Ishikawa (cell line): Measurements from ENCODE around the gene ACER3.
A peak's percentile ranks its signal among the peaks of the same experiment; 100 is the strongest.

Experiments used
- CEBPB ChIP-seq: IDR thresholded peaks from 2 replicates; pipeline ENCODE4 v1.6.1; 2012
- CREB1 ChIP-seq: IDR thresholded peaks from 2 replicates; pipeline ENCODE4 v1.6.1; 2012; ENCODE audit warnings: low read depth
- EGR1 ChIP-seq: IDR thresholded peaks from 2 replicates; pipeline ENCODE4 v1.6.1; 2012
- EP300 ChIP-seq: IDR thresholded peaks from 2 replicates; pipeline ENCODE4 v1.6.1; 2012; ENCODE audit warnings: borderline replicate concordance
- FOXM1 ChIP-seq: IDR thresholded peaks from 2 replicates; pipeline ENCODE4 v1.6.1; 2012; ENCODE audit warnings: low read depth, borderline replicate concordance
- MAX ChIP-seq: IDR thresholded peaks from 2 replicates; pipeline ENCODE4 v1.6.1; 2012
- NFIC ChIP-seq: IDR thresholded peaks from 2 replicates; pipeline ENCODE4 v1.6.1; 2012
- RAD21 ChIP-seq: IDR thresholded peaks from 2 replicates; pipeline ENCODE4 v1.6.1; 2012; ENCODE audit warnings: low read depth
- REST ChIP-seq: IDR thresholded peaks from 2 replicates; pipeline ENCODE4 v1.6.1; 2012; ENCODE audit warnings: low read depth, mild to moderate bottlenecking
- TAF1 ChIP-seq: IDR thresholded peaks from 2 replicates; pipeline ENCODE4 v1.6.1; 2012; ENCODE audit warnings: low read depth, mild to moderate bottlenecking
- TCF12 ChIP-seq: IDR thresholded peaks from 2 replicates; pipeline ENCODE4 v1.6.1; 2012; ENCODE audit warnings: low read depth
- TEAD4 ChIP-seq: IDR thresholded peaks from 2 replicates; pipeline ENCODE4 v1.6.1; 2012
- USF1 ChIP-seq: IDR thresholded peaks from 2 replicates; pipeline ENCODE4 v1.6.1; 2012
- YY1 ChIP-seq: IDR thresholded peaks from 2 replicates; pipeline ENCODE4 v1.6.1; 2012; ENCODE audit warnings: low read depth
- ZBTB7A ChIP-seq: IDR thresholded peaks from 2 replicates; pipeline ENCODE4 v1.6.1; 2012; ENCODE audit warnings: low read depth

ACER3 gene

GRCh38 chr11:76823481-76824028 lies 37.2 kb upstream of the ACER3 start:
- no peak for TF ChIP-seq YY1
- TF ChIP-seq NFIC, result no peak

GRCh38 chr11:76824083-76824939 lies 36.4 kb upstream of the ACER3 start:
- TF ChIP-seq MAX, result no peak
- no peak for TF ChIP-seq FOXM1
- TF ChIP-seq CREB1, result no peak
- no peak for TF ChIP-seq EGR1
- TF ChIP-seq TAF1, result no peak

- TF ChIP-seq TAF1, result no peak
- no peak for TF ChIP-seq CEBPB
- TF ChIP-seq REST, result no peak
- no peak for TF ChIP-seq CREB1
- TF ChIP-seq EP300, result no peak
- no peak for TF ChIP-seq USF1
- no peak for TF ChIP-seq YY1
- TF ChIP-seq TEAD4, result no peak
- TF ChIP-seq RAD21, result no peak
- TF ChIP-seq TCF12, result no peak
- TF ChIP-seq ZBTB7A, result no peak
- TF ChIP-seq MAX, result no peak
- no peak for TF ChIP-seq EGR1
- TF ChIP-seq NFIC, result no peak
- TF ChIP-seq FOXM1, result no peak
Observed at GRCh38 chr11:76824980-76825725, 35.6 kb upstream of the ACER3 start.

- TF ChIP-seq TEAD4 (no peak), CEBPB (no peak), EGR1 (no peak), USF1 (no peak), EP300 (no peak), ZBTB7A (no peak), FOXM1 (no peak), MAX (no peak), NFIC (no peak), RAD21 (no peak)
Observed at GRCh38 chr11:76825726-76826396, 34.9 kb upstream of the ACER3 start.

- TF ChIP-seq MAX, result no peak
- no peak for TF ChIP-seq FOXM1
- TF ChIP-seq YY1, result no peak
- TF ChIP-seq ZBTB7A, result no peak
- TF ChIP-seq REST, result no peak
- no peak for TF ChIP-seq TAF1
- TF ChIP-seq NFIC, result 0 out of 2 replicates have a peak, but pooled peaks have one; percentile 10
- no peak for TF ChIP-seq USF1
Observed at GRCh38 chr11:76830639-76831327, 29.9 kb upstream of the ACER3 start.
